ENCODE data around the gene CERCAM. TPM values are rescaled to one million over a fixed set of nuclear protein-coding genes. Genes with fewer than 3 reads are reported as not detected.

Gene CERCAM, protein sequence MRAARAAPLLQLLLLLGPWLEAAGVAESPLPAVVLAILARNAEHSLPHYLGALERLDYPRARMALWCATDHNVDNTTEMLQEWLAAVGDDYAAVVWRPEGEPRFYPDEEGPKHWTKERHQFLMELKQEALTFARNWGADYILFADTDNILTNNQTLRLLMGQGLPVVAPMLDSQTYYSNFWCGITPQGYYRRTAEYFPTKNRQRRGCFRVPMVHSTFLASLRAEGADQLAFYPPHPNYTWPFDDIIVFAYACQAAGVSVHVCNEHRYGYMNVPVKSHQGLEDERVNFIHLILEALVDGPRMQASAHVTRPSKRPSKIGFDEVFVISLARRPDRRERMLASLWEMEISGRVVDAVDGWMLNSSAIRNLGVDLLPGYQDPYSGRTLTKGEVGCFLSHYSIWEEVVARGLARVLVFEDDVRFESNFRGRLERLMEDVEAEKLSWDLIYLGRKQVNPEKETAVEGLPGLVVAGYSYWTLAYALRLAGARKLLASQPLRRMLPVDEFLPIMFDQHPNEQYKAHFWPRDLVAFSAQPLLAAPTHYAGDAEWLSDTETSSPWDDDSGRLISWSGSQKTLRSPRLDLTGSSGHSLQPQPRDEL
- total RNA-seq, result 1.8 TPM

DNA sequence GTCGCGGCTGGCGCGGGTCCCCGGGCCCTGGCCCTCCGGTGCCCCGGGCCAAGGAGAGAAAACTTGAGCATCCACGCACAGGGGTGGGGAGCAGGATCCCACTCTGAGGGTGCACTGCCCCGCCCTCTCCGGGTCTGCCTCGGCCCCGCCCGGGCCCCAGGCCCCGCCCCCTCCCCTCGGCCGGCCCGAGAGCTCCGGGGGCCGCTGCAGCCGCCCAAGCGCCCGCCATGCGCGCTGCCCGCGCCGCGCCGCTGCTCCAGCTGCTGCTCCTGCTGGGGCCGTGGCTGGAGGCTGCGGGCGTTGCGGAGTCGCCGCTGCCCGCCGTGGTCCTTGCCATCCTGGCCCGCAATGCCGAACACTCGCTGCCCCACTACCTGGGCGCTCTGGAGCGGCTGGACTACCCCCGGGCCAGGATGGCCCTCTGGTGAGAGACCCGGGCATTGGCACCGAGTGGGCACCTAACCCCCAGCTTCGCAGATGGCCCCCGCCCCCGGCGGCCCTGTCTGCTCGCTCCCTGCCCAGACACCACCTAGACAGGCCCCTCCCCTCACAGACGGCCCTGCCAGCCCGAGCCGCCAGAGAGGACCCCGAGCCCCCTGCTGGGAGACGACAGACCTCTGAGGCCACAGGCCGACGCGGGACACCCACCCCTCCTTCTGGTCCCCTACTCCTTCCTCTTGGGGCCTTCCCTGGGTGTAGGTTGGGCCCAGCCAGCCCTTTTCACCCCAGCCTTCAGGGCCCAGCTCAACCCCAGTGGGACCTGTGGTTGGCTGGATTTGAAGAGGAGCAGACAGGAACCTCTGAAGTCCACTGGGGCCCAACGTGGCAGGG, at the start of gene CERCAM:
CERCAM (plus strand) TSS at position 207 of the 831 bp plus-strand sequence; CDS start at position 228, 21 bp downstream.
- Histone ChIP-seq H3K27me3 (ENCODE audit: insufficient read depth, low read length) (peaks cover 18% of the 10 kb centered on the region), H3K4me3 (ENCODE audit: low read length) (peak within 1 kb of the TSS; percentile 65), H3K4me1 (ENCODE audit: insufficient read depth, low read length) (peaks cover 26% of the 10 kb centered on the region), H3K9me3 (ENCODE audit: low read depth, low read length) (no peaks in the 10 kb centered on the region)

DNA sequence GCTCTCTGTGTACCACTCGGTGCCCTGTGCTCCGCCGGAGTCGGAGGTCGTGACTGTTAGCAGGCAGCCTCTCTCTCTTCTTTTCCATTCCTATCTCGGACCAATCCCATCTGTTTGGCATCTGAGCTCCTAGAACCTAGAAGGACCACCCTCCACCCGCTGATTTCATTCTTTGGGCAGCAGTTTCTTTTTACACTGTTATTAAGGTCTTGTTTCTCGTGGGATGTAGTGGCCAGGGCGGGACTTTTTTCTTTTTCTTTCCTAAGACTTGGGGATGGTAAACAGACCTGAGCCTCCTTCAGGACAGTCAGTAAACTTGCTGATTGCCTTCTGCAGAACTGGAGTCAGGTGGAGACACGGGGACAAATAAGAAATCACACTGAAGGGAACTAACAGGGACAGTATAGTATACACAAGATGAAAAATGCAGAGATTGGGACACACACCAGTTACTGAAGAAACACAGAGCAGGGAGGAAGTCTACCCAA, 49.0 kb upstream of the CERCAM start:
- H3K4me3 ChIP-seq (ENCODE audit: low read length), result peak overlapping the region; percentile 77
- no peaks in the 10 kb centered on the region for H3K9me3 ChIP-seq (ENCODE audit: low read depth, low read length)
- peaks cover 23% of the 10 kb centered on the region for H3K4me1 ChIP-seq (ENCODE audit: insufficient read depth, low read length)
- no peaks in the 10 kb centered on the region for H3K27me3 ChIP-seq (ENCODE audit: insufficient read depth, low read length)

DNA sequence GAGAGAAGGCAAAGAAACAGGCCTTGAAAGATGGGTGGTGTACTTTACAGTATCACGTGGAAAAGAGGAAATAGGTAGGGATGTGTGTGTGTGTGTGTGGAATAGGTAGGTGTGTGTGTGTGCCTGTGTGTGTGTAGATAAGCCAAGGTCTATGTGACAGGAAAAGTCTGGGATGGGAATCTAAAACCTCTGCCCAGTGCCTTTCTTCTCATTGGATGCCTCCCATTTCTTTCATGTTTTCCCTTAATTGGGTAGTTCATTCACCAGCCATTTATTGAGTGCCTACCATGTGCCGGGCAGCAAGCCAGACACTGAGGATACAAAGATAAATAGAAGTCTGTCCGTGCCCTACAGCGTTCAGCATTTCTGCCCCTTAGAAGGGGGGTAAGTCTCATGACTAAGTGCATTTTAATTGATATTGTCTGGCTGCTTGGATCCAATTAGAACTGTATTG, 48.4 kb upstream of the CERCAM start:
- Histone ChIP-seq H3K27me3 (ENCODE audit: insufficient read depth, low read length) (no peaks in the 10 kb centered on the region), H3K9me3 (ENCODE audit: low read depth, low read length) (no peaks in the 10 kb centered on the region), H3K4me1 (ENCODE audit: insufficient read depth, low read length) (peaks cover 23% of the 10 kb centered on the region), H3K4me3 (ENCODE audit: low read length) (peak overlapping the region; percentile 77)

DNA sequence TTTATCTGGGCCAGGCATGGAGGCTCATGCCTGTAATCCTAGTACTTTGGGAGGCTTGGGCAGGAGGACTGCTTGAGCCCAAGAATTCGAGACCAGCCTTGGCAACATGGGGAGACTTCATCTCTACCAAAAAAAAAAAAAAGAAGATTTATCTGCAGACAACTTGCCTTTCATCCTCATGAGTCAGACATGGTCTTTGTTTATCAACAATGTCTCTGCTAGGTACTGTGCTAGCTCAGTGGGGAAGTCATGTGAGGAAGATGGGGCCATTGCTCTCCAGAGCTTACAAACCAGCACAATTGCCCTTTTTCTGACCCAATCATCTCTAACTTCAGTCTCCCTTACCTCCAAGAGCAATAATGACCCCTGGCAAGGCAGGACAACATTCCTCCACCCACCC, 47.9 kb upstream of the CERCAM start:
- peaks cover 23% of the 10 kb centered on the region for H3K4me1 ChIP-seq (ENCODE audit: insufficient read depth, low read length)
- H3K4me3 ChIP-seq (ENCODE audit: low read length), result no peak overlapping the region
- no peaks in the 10 kb centered on the region for H3K27me3 ChIP-seq (ENCODE audit: insufficient read depth, low read length)
- H3K9me3 ChIP-seq (ENCODE audit: low read depth, low read length), result no peaks in the 10 kb centered on the region

DNA sequence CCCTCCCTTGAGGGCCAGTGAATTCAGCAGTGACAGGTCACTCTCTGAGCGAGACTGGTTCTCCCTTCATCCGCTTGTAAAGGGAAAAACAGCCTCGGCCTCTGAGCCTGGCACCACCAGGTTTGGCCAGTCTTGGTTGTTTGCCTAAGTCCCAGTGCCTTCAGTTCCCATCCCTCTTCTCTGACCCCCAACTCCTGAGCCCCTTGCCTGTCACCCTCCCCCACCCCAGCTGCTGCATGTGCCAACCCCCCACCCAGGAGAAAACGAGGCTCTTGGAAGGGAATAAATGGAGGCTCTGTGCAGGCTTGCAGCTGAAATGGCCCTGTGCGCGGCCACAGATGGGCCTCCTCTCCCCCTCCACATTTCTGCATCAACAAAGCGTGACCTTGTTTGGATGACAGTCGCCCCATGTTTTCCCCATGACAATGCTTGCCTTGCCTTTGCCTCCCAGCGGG, 46.4 kb upstream of the CERCAM start:
- Histone ChIP-seq H3K9me3 (ENCODE audit: low read depth, low read length) (no peaks in the 10 kb centered on the region), H3K4me3 (ENCODE audit: low read length) (no peak overlapping the region), H3K4me1 (ENCODE audit: insufficient read depth, low read length) (peaks cover 23% of the 10 kb centered on the region), H3K27me3 (ENCODE audit: insufficient read depth, low read length) (no peaks in the 10 kb centered on the region)

DNA sequence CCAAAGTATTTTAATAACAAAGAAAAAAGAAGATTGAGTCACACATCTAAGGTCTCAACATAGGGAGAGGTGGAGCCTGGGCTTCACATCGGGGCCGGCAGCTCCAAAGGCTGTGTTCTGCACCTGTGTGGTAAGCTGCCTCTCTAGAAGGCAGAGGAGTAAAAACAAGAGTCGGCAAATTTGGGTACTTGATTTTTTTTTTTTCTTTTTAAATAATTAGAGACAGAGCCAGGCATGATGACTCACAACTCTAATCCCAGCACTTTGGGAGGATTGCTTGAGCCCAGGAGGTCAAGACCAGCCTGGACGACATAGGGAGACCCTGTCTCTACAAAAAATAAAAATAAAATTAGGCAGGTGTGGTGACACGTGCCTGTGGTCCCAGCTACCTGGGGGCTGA, 44.8 kb upstream of the CERCAM start:
- Histone ChIP-seq H3K27me3 (ENCODE audit: insufficient read depth, low read length) (no peaks in the 10 kb centered on the region), H3K4me1 (ENCODE audit: insufficient read depth, low read length) (peaks cover 14% of the 10 kb centered on the region), H3K9me3 (ENCODE audit: low read depth, low read length) (no peaks in the 10 kb centered on the region), H3K4me3 (ENCODE audit: low read length) (no peak overlapping the region)

DNA sequence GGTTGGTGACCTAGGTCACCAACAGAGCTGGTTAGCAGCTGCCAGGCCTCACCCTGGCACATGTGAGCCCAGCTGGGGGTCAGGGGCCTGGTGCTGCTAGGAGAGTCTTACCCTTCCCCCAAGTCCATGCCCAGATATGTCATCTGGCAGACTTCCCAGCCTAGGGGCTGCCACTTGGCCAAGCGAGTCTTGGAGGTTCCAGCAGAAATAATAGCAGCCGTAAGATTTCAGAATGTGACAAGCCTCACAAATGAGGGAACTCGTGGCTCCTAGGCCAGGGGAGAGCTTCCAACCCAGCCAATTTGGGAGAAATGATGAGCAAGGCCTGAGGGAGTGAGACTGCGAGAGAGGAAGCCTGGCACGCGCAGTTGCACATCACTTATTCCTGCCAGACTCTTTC, 38.4 kb upstream of the CERCAM start:
- H3K4me3 ChIP-seq (ENCODE audit: low read length), result no peak overlapping the region
- no peaks in the 10 kb centered on the region for H3K4me1 ChIP-seq (ENCODE audit: insufficient read depth, low read length)
- H3K27me3 ChIP-seq (ENCODE audit: insufficient read depth, low read length), result no peaks in the 10 kb centered on the region
- no peaks in the 10 kb centered on the region for H3K9me3 ChIP-seq (ENCODE audit: low read depth, low read length)

DNA sequence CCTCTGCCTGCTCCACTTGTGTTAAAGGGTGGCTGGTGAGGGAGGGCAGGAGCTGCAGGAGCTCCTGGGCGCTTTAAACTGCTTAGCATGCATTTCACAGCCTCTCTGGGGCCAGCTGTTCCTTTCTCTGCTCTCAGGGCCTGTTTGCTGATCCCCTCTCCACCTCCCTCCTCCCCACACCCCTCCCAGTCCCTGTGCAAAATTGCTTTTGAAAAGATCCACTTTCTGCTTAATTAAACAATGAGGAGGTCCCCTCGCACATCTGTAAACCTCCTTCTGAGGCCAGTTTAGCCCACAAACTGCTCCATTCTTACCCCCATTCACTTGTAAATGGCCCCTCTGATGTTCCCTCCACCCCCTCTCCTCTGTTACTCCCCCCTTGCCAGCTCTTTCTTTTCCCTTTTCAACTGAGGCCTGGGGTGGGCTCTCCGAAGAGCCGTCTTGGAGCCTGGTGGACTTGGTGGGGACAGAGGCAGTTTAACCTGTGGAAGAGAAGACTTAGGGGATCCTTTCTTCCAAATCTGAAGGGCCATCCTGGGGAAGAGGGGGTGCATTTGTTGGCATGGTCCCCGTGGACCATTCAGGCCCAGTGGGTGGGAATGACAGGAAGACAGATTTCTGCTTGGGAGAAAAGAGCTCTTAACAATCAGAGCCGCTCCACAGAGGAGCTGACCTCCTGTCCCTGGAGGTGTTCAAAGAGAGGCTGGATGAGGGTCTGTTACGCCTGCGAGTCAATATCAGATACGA, 37.5 kb upstream of the CERCAM start:
- Histone ChIP-seq H3K27me3 (ENCODE audit: insufficient read depth, low read length) (no peaks in the 10 kb centered on the region), H3K4me1 (ENCODE audit: insufficient read depth, low read length) (no peaks in the 10 kb centered on the region), H3K4me3 (ENCODE audit: low read length) (no peak overlapping the region), H3K9me3 (ENCODE audit: low read depth, low read length) (no peaks in the 10 kb centered on the region)

DNA sequence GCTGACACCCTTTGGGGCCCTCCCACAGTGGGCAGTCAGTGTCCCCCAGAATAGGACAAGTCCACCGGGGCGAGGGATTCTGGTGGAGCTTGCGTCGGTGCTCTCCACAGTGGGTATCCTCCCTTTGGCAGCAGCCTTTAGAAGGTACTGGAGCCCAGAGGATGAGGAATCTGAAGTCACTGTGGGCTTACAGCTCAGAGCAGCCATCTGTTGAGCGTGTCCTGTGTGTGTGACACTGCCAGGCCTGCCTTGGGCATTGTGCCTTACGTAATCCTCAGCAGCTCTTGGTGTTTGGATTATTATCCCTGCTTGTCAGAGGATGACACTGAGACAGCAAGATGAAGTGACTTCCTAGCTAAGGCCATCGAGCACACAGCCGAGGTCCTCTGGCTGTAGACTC, 36.9 kb upstream of the CERCAM start:
- H3K4me1 ChIP-seq (ENCODE audit: insufficient read depth, low read length), result no peaks in the 10 kb centered on the region

DNA sequence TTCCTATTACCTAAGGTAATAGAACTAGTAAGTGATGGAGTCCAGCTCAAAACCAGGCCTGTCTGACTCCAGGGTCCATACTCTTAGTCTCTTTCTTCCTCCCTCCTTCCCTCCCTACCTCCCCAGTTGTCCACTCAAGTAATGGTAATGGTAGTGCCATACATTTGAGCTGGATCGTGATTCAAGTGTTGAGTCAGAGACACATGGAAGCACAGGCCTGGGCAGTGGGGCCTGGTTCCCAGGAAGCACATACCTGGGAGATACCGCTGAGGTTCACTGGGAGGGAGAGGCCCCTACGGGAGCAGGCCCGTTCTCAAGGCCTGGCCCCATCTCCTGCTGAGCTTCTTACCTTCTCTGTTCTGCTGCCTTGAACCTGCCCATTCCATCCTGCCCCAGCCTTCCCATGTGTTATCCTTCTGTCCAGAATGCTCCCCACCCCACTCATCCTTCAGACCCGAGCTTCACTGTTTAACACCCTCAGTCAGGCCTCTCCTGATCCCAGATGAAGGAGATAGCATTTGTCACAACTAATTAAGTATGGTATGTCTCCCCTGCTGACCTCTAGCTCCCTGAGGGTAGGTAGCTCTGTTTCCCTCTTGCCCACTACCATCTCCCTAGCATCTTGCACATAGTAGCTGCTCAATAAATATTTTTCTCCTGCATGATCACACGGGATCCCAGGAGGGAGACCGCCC, 35.7 kb upstream of the CERCAM start:
- Histone ChIP-seq H3K27me3 (ENCODE audit: insufficient read depth, low read length) (no peaks in the 10 kb centered on the region), H3K9me3 (ENCODE audit: low read depth, low read length) (no peaks in the 10 kb centered on the region), H3K4me3 (ENCODE audit: low read length) (no peak overlapping the region), H3K4me1 (ENCODE audit: insufficient read depth, low read length) (no peaks in the 10 kb centered on the region)

More for the DNA sequence above, 36.9 kb upstream of the CERCAM start:
- Histone ChIP-seq H3K9me3 (ENCODE audit: low read depth, low read length) (no peaks in the 10 kb centered on the region), H3K27me3 (ENCODE audit: insufficient read depth, low read length) (no peaks in the 10 kb centered on the region), H3K4me3 (ENCODE audit: low read length) (no peak overlapping the region)

DNA sequence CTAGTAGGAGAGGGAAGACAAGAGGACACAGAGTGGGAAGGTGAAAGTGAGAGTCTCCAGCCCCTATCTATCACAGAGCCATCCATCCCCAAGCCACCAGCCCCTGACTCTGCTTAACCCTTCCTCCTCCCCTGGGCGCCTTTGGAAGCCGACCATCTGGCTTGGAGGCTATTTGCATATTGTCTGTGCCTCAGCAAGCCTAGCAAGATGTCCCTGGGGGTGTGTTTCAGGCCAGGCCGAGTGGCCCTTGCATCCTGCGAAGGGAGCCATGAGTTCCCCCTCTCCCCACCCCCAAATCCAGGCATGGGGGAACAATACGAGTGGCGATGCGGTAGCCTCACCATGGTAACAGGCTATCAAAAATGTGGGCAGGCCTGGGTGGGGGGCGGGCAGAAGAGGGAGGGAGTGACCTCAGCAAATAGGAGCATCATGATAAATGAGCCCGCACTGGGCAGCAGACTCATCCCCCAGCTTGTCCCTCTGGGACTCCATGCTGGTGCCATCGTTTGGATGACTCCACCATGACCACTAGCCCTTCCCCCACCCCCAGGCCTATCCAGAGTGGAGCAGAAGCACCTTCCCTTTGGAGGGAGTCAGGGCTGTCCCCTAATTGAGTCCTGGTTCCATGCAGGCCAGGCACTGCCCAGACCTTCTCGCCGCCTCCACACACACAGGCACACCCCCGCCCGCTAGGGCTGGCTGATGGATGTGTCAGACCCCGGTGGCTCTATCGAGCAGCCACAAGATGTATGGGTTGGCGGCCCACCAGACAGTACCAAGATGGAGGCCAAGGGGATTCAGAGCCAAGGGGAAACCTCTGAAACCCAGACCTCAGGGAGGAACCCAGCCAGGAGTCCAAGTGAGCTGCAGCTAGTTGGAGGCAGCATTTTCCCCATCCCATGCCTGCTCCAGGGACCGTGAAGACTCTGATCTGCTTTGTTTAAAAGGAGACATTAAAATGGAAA, 34.9 kb upstream of the CERCAM start:
- Histone ChIP-seq H3K27me3 (ENCODE audit: insufficient read depth, low read length) (no peaks in the 10 kb centered on the region), H3K9me3 (ENCODE audit: low read depth, low read length) (no peaks in the 10 kb centered on the region), H3K4me1 (ENCODE audit: insufficient read depth, low read length) (no peaks in the 10 kb centered on the region), H3K4me3 (ENCODE audit: low read length) (no peak overlapping the region)

DNA sequence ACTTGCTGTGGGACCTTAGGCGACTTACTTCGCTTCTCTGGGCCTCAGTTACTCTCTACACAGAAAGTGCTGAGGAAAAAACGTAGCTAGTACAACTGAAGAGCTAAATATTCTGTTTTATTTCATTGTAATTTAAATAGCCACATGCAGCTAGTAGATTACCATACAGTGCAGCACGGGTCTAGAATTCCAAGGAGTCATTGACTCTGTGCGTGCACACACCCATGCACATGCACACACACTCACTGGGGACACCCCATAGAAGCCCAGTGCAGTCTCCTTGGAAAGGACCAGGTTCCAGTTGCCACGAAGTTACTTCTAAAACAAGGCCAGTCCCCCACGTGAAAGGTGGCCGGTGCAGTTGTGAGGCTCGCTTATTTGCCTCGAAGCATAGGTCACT, 32.5 kb upstream of the CERCAM start:
- Histone ChIP-seq H3K4me3 (ENCODE audit: low read length) (no peak overlapping the region), H3K27me3 (ENCODE audit: insufficient read depth, low read length) (no peaks in the 10 kb centered on the region), H3K9me3 (ENCODE audit: low read depth, low read length) (no peaks in the 10 kb centered on the region), H3K4me1 (ENCODE audit: insufficient read depth, low read length) (no peaks in the 10 kb centered on the region)
